OCI-LY1 (cell line): ENCODE results near the gene RSL24D1.

Experiments used
- CTCF ChIP-seq: fragments of 200-600 bp; sonication (generic), shearing (Covaris generic); IDR thresholded peaks from 2 replicates; pipeline ENCODE4 v1.5.1; 2017; ENCODE audit warnings: mild to moderate bottlenecking, antibody characterized with exemption, low read length, moderate library complexity, mixed read lengths
- EZH2 ChIP-seq: fragments of 200-600 bp; sonication (generic), shearing (Covaris generic); IDR thresholded peaks from 2 replicates; pipeline ENCODE4 v1.8.0; 2017; ENCODE audit warnings: borderline replicate concordance, mixed run types, mild to moderate bottlenecking, antibody characterized with exemption, low read length, moderate library complexity, mixed read lengths

- TF ChIP-seq CTCF (no peak), EZH2 (no peak)
These were observed 48.3 kb upstream of the RSL24D1 start for GRCh38 chr15:55245059-55245458.
